Measurements from ENCODE around the gene ATM.

Gene ATM

GRCh38 chr11:108307751-108308150 is 84.9 kb downstream of the ATM start:
- Histone ChIP-seq H3K36me3 (ENCODE audit: insufficient read depth, low read length) (peaks cover 78% of the 10 kb centered on the region), H3K27me3 (ENCODE audit: insufficient read depth, low read length, poor library complexity) (no peaks in the 10 kb centered on the region), H3K4me1 (ENCODE audit: insufficient read depth, low read length) (no peaks in the 10 kb centered on the region), H3K79me2 (ENCODE audit: insufficient read depth, low read length) (no peaks in the 10 kb centered on the region), H2AFZ (ENCODE audit: low read depth, low read length) (no peak overlapping the region), H3K4me2 (ENCODE audit: insufficient read depth, low read length) (no peak overlapping the region), H3K4me3 (ENCODE audit: low read depth in 1 of 2, low read length in 2 of 2) (no peak overlapping the region), H3K27ac (ENCODE audit: low read length) (no peak overlapping the region), H3K9ac (ENCODE audit: low read depth, low read length) (no peak overlapping the region), H4K20me1 (ENCODE audit: insufficient read depth, low read length) (no peaks in the 10 kb centered on the region), H3K9me3 (ENCODE audit: insufficient read depth, low read length, severe bottlenecking) (no peaks in the 10 kb centered on the region)
- no peak for DNase-seq
- no peak for ATAC-seq (ENCODE audit: insufficient read depth, low read depth)
- TF ChIP-seq, protein P1, sequence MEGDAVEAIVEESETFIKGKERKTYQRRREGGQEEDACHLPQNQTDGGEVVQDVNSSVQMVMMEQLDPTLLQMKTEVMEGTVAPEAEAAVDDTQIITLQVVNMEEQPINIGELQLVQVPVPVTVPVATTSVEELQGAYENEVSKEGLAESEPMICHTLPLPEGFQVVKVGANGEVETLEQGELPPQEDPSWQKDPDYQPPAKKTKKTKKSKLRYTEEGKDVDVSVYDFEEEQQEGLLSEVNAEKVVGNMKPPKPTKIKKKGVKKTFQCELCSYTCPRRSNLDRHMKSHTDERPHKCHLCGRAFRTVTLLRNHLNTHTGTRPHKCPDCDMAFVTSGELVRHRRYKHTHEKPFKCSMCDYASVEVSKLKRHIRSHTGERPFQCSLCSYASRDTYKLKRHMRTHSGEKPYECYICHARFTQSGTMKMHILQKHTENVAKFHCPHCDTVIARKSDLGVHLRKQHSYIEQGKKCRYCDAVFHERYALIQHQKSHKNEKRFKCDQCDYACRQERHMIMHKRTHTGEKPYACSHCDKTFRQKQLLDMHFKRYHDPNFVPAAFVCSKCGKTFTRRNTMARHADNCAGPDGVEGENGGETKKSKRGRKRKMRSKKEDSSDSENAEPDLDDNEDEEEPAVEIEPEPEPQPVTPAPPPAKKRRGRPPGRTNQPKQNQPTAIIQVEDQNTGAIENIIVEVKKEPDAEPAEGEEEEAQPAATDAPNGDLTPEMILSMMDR (IDR thresholded peaks at IDR 0.05; ENCODE audit: borderline replicate concordance, extremely low read depth, low read length, poor library complexity, severe bottlenecking), result no peak
- no peak for TF ChIP-seq EZH2 (IDR thresholded peaks at IDR 0.05; ENCODE audit: borderline replicate concordance, low read depth, low read length, severe bottlenecking)

- Histone ChIP-seq H2AFZ (ENCODE audit: low read depth, low read length) (no peak overlapping the region), H4K20me1 (ENCODE audit: insufficient read depth, low read length) (no peaks in the 10 kb centered on the region), H3K79me2 (ENCODE audit: insufficient read depth, low read length) (no peaks in the 10 kb centered on the region), H3K4me1 (ENCODE audit: insufficient read depth, low read length) (no peaks in the 10 kb centered on the region), H3K9ac (ENCODE audit: low read depth, low read length) (no peak overlapping the region), H3K36me3 (ENCODE audit: insufficient read depth, low read length) (peaks cover 73% of the 10 kb centered on the region), H3K27ac (ENCODE audit: low read length) (no peak overlapping the region), H3K4me2 (ENCODE audit: insufficient read depth, low read length) (no peak overlapping the region), H3K4me3 (ENCODE audit: low read depth in 1 of 2, low read length in 2 of 2) (no peak overlapping the region), H3K9me3 (ENCODE audit: insufficient read depth, low read length, severe bottlenecking) (no peaks in the 10 kb centered on the region), H3K27me3 (ENCODE audit: insufficient read depth, low read length, poor library complexity) (no peaks in the 10 kb centered on the region)
- DNase-seq (no peak), ATAC-seq (ENCODE audit: insufficient read depth, low read depth) (no peak)
- no peak for TF ChIP-seq EZH2 (IDR thresholded peaks at IDR 0.05; ENCODE audit: borderline replicate concordance, low read depth, low read length, severe bottlenecking)
- TF ChIP-seq, protein P1 (IDR thresholded peaks at IDR 0.05; ENCODE audit: borderline replicate concordance, extremely low read depth, low read length, poor library complexity, severe bottlenecking), result no peak
These were observed 90.6 kb downstream of the ATM start for GRCh38 chr11:108313444-108313843.

GRCh38 chr11:108316061-108316460 is 93.2 kb downstream of the ATM start:
- Histone ChIP-seq H3K4me1 (ENCODE audit: insufficient read depth, low read length) (no peaks in the 10 kb centered on the region), H3K4me2 (ENCODE audit: insufficient read depth, low read length) (no peak overlapping the region), H3K9me3 (ENCODE audit: insufficient read depth, low read length, severe bottlenecking) (no peaks in the 10 kb centered on the region), H4K20me1 (ENCODE audit: insufficient read depth, low read length) (no peaks in the 10 kb centered on the region), H3K27me3 (ENCODE audit: insufficient read depth, low read length, poor library complexity) (no peaks in the 10 kb centered on the region), H2AFZ (ENCODE audit: low read depth, low read length) (no peak overlapping the region), H3K9ac (ENCODE audit: low read depth, low read length) (no peak overlapping the region), H3K4me3 (ENCODE audit: low read depth in 1 of 2, low read length in 2 of 2) (no peak overlapping the region), H3K36me3 (ENCODE audit: insufficient read depth, low read length) (peaks cover 82% of the 10 kb centered on the region), H3K27ac (ENCODE audit: low read length) (no peak overlapping the region), H3K79me2 (ENCODE audit: insufficient read depth, low read length) (no peaks in the 10 kb centered on the region)
- no peak for ATAC-seq (ENCODE audit: insufficient read depth, low read depth)
- DNase-seq, result no peak
- TF ChIP-seq EZH2 (IDR thresholded peaks at IDR 0.05; ENCODE audit: borderline replicate concordance, low read depth, low read length, severe bottlenecking), result no peak
- TF ChIP-seq, protein P1 (IDR thresholded peaks at IDR 0.05; ENCODE audit: borderline replicate concordance, extremely low read depth, low read length, poor library complexity, severe bottlenecking), result no peak

Data from DND-41 (cell line).